ENCODE data around the gene DNAH17. TPM values are rescaled to one million over a fixed set of nuclear protein-coding genes. Genes with fewer than 3 reads are reported as not detected.
A peak's percentile ranks its signal among the peaks of the same experiment; 100 is the strongest.

The DNAH17 gene
- total RNA-seq, 2 donors from 2014 or later: 0.13 to 0.64 TPM

DNA sequence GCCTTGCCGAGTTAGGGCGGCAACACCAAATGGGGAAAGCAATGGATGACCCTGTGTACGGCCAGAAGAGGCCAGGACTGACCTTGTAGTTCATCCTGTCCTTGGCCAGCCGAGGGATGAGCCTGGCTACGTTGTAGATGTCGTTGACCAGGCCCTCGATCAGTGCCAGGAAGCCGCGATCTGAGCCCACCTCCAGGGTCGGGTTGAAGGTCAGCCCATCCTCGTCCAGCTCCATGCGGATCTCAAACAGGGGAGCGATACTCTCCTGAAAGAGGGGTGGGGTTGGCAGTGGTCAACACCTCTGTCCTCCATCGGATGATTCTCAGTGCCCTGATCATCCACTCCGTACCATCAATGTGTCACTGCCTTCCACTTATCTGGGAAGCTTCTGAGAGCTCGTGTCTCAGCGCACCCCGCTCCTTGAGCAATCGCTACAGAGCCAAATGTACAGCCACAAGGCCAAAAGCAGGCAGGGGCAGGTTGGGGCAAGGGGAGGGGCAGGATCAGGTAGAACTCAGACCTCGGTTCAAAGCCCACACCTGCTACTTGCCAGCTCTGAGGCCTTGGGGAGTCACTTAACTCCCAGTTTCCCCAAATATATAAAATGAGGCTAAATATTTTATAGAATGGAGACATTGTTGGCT is 39.9 kb downstream of the DNAH17 start:
- Histone ChIP-seq H3K27me3 (ENCODE audit: control insufficient read depth, insufficient read depth, low read length, poor library complexity, severe bottlenecking) (no peaks in the 10 kb centered on the region), H3K9me3 (ENCODE audit: control insufficient read depth, low read length) (no peaks in the 10 kb centered on the region), H3K4me1 (ENCODE audit: control insufficient read depth, insufficient read depth, low read length) (peaks cover 7% of the 10 kb centered on the region), H3K36me3 (ENCODE audit: control insufficient read depth, insufficient read depth, low read length) (no peaks in the 10 kb centered on the region), H3K9ac (ENCODE audit: extremely low read depth, low read length, poor library complexity, severe bottlenecking) (no peak overlapping the region), H3K4me3 (ENCODE audit: low read length) (no peak overlapping the region), H3K27ac (ENCODE audit: low read depth, low read length) (no peak overlapping the region)
- Mint-ChIP-seq H3K36me3 (ENCODE audit: low read depth) (no peaks in the 10 kb centered on the region), H3K4me1 (peaks cover 9% of the 10 kb centered on the region), H3K27me3 (ENCODE audit: insufficient read depth) (no peaks in the 10 kb centered on the region), H3K27ac (no peak overlapping the region), H3K4me3 (no peak overlapping the region), H3K9me3 (no peaks in the 10 kb centered on the region)
- DNase-seq: peak; percentile 38
- WGBS, 2 experiments (ENCODE audit: insufficient coverage in 1 of 2, insufficient read length in 1 of 2): 89 to 95% methylated on average over 9 to 20 of the region's 20 CpGs
- no peak for TF ChIP-seq CTCF (conservative IDR thresholded peaks at IDR 0.05)

GRCh38 chr17:78535273-78536197 is 41.7 kb downstream of the DNAH17 start:
- Mint-ChIP-seq H3K4me1 (peaks cover 9% of the 10 kb centered on the region), H3K9me3 (no peaks in the 10 kb centered on the region), H3K27ac (no peak overlapping the region), H3K4me3 (no peak overlapping the region), H3K27me3 (ENCODE audit: insufficient read depth) (no peaks in the 10 kb centered on the region), H3K36me3 (ENCODE audit: low read depth) (no peaks in the 10 kb centered on the region)
- TF ChIP-seq CTCF (conservative IDR thresholded peaks at IDR 0.05): no peak
- Histone ChIP-seq H3K27me3 (ENCODE audit: control insufficient read depth, insufficient read depth, low read length, poor library complexity, severe bottlenecking) (no peaks in the 10 kb centered on the region), H3K4me1 (ENCODE audit: control insufficient read depth, insufficient read depth, low read length) (peaks cover 7% of the 10 kb centered on the region), H3K9me3 (ENCODE audit: control insufficient read depth, low read length) (no peaks in the 10 kb centered on the region), H3K9ac (ENCODE audit: extremely low read depth, low read length, poor library complexity, severe bottlenecking) (no peak overlapping the region), H3K36me3 (ENCODE audit: control insufficient read depth, insufficient read depth, low read length) (no peaks in the 10 kb centered on the region), H3K27ac (ENCODE audit: low read depth, low read length) (no peak overlapping the region), H3K4me3 (ENCODE audit: low read length) (no peak overlapping the region)
- peak; percentile 34 for DNase-seq
- WGBS, 2 experiments (ENCODE audit: insufficient coverage in 1 of 2, insufficient read length in 1 of 2): 81 to 88% methylated on average over 14 to 19 of the region's 19 CpGs

DNA sequence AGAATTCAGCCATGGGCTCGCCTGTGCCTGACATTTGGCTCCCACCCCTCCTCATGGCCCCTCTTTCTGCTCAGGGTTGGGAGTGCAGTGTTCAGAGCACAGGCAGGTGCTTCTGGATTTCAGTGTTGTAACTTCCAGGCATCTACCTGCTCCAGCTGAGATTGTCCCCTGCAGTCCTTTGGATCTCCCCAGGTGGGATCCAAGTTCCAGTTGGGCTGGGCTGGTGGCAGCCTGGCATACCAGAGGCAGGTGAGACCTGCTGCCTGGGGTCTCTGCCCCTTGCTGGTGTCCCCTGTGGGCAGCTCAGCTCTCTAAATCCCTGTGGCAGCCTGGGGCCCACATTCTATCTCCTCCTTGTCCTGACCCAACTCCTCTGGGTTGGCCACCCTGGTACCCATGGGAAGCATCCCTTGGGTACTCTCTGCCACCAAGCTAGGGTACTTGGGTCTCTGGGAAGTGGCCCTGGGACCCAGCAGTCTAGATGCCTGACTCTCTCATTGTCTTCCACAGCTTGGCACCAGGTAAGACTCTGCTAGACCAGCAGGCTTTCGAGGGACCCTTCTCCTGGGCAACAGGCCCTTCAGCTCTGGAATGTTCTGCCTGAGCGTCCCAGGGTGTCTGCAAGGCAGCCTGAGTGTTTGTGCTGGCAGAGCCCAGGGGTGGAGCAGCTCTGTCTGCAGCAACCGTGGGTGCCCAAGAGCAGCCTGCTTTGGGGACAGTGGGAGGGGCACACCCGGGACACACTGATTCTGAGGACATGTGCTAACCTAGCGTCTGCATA is 42.5 kb downstream of the DNAH17 start:
- no peak for TF ChIP-seq CTCF (conservative IDR thresholded peaks at IDR 0.05)
- Histone ChIP-seq H3K27me3 (ENCODE audit: control insufficient read depth, insufficient read depth, low read length, poor library complexity, severe bottlenecking) (no peaks in the 10 kb centered on the region), H3K4me1 (ENCODE audit: control insufficient read depth, insufficient read depth, low read length) (peaks cover 7% of the 10 kb centered on the region), H3K27ac (ENCODE audit: low read depth, low read length) (no peak overlapping the region), H3K36me3 (ENCODE audit: control insufficient read depth, insufficient read depth, low read length) (no peaks in the 10 kb centered on the region), H3K4me3 (ENCODE audit: low read length) (no peak overlapping the region), H3K9ac (ENCODE audit: extremely low read depth, low read length, poor library complexity, severe bottlenecking) (no peak overlapping the region), H3K9me3 (ENCODE audit: control insufficient read depth, low read length) (no peaks in the 10 kb centered on the region)
- no peaks in the 10 kb centered on the region for H3K36me3 Mint-ChIP-seq (ENCODE audit: low read depth)
- peak; percentile 49 for DNase-seq
- WGBS, 2 experiments (ENCODE audit: insufficient coverage in 1 of 2, insufficient read length in 1 of 2): 87 to 91% methylated on average over 6 of the region's 6 CpGs
- H3K9me3 Mint-ChIP-seq: no peaks in the 10 kb centered on the region
- no peak overlapping the region for H3K27ac Mint-ChIP-seq
- no peak overlapping the region for H3K4me3 Mint-ChIP-seq
- H3K4me1 Mint-ChIP-seq: peaks cover 9% of the 10 kb centered on the region
- no peaks in the 10 kb centered on the region for H3K27me3 Mint-ChIP-seq (ENCODE audit: insufficient read depth)

Measured in endodermal cell (in vitro differentiated cells).